ENCODE data around the gene MARCHF2. TPM values are rescaled to one million over a fixed set of nuclear protein-coding genes. Genes with fewer than 3 reads are reported as not detected.
A peak's percentile ranks its signal among the peaks of the same experiment; 100 is the strongest.
"Not testable (repeated sequence)": the region's sequence is repeated elsewhere in the genome, so short reads cannot be mapped to it uniquely, and the experiment has no call there.

Gene MARCHF2
- 45.8 TPM for total RNA-seq

GRCh38 chr19:8412783-8413628 is at the start of gene MARCHF2:
MARCHF2 (plus strand) TSS chr19:8413305; CDS start chr19:8421841, 8,536 bp downstream.
- peak; percentile 97 for DNase-seq (ENCODE audit: low spot score)

- peak; percentile 58 for DNase-seq (ENCODE audit: low spot score)
These were observed 49.0 kb upstream of the MARCHF2 start, which contains the start of gene ANGPTL4 for GRCh38 chr19:8363803-8364771. ANGPTL4 (plus strand) TSS chr19:8364155; CDS start chr19:8364322, 167 bp downstream.

- DNase-seq (ENCODE audit: low spot score): no peak
These were observed 47.0 kb upstream of the MARCHF2 start for GRCh38 chr19:8366121-8366581.

GRCh38 chr19:8366961-8367326 is 46.2 kb upstream of the MARCHF2 start:
- DNase-seq (ENCODE audit: low spot score): no peak

- DNase-seq (ENCODE audit: low spot score): peak; percentile 88
These were observed 45.6 kb upstream of the MARCHF2 start for GRCh38 chr19:8367327-8368001.

GRCh38 chr19:8370176-8371010 is 42.7 kb upstream of the MARCHF2 start:
- no peak for DNase-seq (ENCODE audit: low spot score)

- DNase-seq (ENCODE audit: low spot score): no peak
These were observed 41.9 kb upstream of the MARCHF2 start for GRCh38 chr19:8371011-8371804.

- peak; percentile 57 for DNase-seq (ENCODE audit: low spot score)
These were observed 39.0 kb upstream of the MARCHF2 start for GRCh38 chr19:8373867-8374813.

GRCh38 chr19:8375766-8376165 is 37.3 kb upstream of the MARCHF2 start:
- not testable (repeated sequence) for DNase-seq (ENCODE audit: low spot score)

- DNase-seq (ENCODE audit: low spot score): not testable (repeated sequence)
These were observed 36.6 kb upstream of the MARCHF2 start for GRCh38 chr19:8376373-8376974.

GRCh38 chr19:8377598-8377997 is 35.5 kb upstream of the MARCHF2 start:
- DNase-seq (ENCODE audit: low spot score): no peak

GRCh38 chr19:8379156-8379891 is 33.8 kb upstream of the MARCHF2 start:
- DNase-seq (ENCODE audit: low spot score): not testable (repeated sequence)

- not testable (repeated sequence) for DNase-seq (ENCODE audit: low spot score)
These were observed 28.5 kb upstream of the MARCHF2 start for GRCh38 chr19:8384569-8384968.

GRCh38 chr19:8385103-8385502 is 28.0 kb upstream of the MARCHF2 start:
- DNase-seq (ENCODE audit: low spot score): not testable (repeated sequence)

GRCh38 chr19:8385566-8385965 is 27.5 kb upstream of the MARCHF2 start:
- DNase-seq (ENCODE audit: low spot score): not testable (repeated sequence)

- not testable (repeated sequence) for DNase-seq (ENCODE audit: low spot score)
These were observed 26.7 kb upstream of the MARCHF2 start for GRCh38 chr19:8386419-8386818.

- no peak for DNase-seq (ENCODE audit: low spot score)
These were observed 26.1 kb upstream of the MARCHF2 start for GRCh38 chr19:8386990-8387389.

Data from mucosa of gallbladder (tissue), 1 donor.